Inflammatory macrophage (primary cell): ENCODE data around the gene SLC6A2.

Experiments
- DNase-seq, 2 donors: peaks; one replicate each; pipeline ENCODE4 v3.0.0-alpha.2; 2020 to 2022

The SLC6A2 gene

GRCh38 chr16:55713103-55713502 is 57.3 kb downstream of the SLC6A2 start:
- no peak for DNase-seq

DNA sequence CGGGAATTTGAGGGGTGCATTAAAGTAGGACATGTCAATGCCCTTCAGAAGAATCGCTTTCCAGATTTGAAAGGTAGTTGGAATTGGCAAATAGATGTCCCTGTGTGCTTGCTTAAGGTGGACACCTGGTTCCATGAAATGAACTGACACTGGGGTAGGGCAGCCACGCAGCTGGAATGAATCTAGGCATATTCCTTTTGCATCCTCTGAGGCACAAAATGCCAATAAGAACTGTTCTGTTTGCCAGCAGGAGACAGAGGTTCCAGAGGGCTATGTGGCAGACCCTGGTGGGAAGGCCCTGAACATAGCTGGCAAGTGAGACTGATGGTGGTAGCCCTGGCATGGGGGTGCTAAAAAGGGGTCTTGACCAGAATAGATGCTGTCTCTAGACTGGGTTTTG is 61.5 kb downstream of the SLC6A2 start:
- no peak for DNase-seq

GRCh38 chr16:55725055-55725777 is 69.4 kb downstream of the SLC6A2 start:
- no peak for DNase-seq

- DNase-seq = no peak
Observed at GRCh38 chr16:55728797-55729196, 73.0 kb downstream of the SLC6A2 start.

DNA sequence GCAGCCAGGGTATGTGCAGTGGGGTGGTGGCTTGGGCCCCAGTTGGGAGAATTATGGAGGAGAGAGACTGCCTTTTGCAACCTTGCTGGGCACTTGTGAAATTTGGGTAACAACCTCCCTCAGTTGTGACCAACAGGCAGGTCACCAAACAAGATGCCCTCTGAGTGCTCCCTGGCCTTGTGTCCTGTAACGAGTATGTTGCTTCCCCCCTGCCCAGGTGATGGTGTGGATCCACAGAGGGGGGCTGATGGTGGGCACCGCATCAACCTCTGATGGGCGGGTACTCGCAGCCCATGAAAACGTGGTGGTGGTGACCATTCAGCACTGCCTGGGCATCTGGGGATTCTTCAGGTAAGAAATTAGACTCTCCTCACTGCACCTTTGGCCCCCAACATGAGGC is 74.3 kb downstream of the SLC6A2 start:
- no peak for DNase-seq

DNA sequence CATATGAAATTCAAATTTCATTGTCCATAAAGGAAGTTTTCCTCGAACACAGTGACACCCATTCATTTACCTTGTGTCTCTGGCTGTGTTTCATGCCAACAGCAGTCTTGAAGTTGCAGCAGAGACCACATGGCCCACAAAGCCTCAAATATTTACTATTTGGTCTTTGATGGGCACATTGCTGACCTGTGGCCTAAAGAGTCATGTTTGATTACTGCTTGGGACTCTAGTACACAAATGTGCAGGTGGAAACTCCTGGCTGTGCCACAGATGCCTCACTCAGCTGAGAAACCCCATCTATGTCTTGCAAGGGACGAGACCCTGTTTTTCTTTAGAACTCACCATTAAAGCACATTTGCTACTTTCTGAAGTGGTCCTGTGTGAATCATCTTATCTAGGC is 76.7 kb downstream of the SLC6A2 start:
- DNase-seq = no peak

DNA sequence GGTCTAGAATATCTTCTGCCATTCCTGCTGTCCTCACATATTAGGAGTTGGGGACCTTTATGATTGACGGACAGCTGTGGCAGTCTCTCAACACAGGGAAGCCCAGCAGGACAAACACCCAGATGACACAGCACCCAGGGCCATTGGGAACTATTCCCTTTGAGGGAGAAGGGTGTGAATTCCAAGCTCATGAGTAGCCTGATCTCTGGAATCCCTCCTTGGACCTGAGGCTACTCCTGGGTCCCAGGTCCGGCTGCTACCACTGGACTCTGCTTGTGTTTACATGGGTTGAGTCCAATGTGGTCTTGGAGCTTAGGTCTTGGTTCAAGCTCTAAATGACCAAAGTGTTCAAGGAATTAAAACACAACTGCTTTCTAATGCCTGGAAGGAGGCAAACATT is 78.9 kb downstream of the SLC6A2 start:
- DNase-seq = no peak

GRCh38 chr16:55735120-55735781 is 79.5 kb downstream of the SLC6A2 start:
- no peak for DNase-seq

DNA sequence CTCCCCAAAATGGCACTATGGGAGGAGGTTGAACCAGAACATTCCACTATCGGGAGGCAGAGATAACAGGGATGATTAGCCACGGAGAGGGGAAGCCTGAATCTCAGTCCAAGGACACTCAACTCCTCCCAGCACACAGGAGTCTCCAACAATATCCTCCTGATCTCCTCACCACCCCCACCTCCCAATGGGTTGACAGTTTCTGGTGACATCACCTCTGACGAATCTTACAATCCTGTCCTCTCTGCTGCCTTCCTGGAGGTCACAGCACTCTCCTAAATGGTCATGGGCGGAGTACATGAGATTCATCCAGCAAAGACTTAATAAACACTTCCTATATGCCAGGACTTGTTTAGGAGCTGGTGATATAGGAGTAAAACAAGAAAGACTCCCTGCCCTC is 80.9 kb downstream of the SLC6A2 start:
- DNase-seq = no peak

- DNase-seq = no peak
Observed at GRCh38 chr16:55737318-55737717, 81.5 kb downstream of the SLC6A2 start.

DNA sequence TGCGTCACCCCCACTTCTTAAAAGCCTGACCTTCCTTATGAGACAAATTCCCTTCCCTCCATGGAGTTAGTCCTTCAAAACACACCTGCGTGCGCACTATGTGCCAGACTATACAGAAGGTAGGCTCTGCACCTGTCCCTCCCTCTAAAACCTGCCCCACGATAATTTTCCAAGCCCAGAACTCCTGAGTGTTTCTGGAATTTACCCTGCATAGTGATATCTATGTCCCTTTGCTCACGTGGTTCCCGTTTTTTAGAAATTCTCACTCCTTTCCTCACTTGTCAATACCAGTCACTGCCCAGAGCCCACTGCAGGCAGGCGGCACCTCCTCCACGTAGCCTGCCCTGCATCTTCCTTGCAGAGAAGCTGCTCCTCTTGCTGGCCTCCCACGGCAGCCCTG is 82.2 kb downstream of the SLC6A2 start:
- DNase-seq = no peak

DNA sequence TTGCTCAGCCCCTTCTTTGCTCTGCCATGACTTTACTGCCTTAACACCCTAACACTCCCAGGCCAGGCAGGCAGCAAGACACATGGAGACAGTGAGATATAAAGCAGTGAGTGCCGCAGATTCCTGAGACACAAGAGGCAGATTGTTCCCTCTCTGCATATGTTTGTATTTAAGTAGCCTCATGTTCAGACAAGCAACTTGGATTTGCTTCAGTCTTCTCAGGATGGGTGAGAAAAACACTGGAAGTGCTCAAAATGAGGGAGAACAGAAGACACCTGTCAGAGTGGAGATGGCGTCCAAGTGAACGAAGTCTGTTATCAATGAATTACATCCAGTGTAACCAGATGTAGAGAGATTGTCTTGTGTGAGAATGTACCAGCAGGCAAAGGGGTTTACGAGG is 90.3 kb downstream of the SLC6A2 start:
- no peak for DNase-seq

GRCh38 chr16:55747785-55748184 is 92.0 kb downstream of the SLC6A2 start:
- DNase-seq = no peak

GRCh38 chr16:55752465-55753144 is 96.8 kb downstream of the SLC6A2 start:
- peak; percentile 67 to 85 for DNase-seq

DNA sequence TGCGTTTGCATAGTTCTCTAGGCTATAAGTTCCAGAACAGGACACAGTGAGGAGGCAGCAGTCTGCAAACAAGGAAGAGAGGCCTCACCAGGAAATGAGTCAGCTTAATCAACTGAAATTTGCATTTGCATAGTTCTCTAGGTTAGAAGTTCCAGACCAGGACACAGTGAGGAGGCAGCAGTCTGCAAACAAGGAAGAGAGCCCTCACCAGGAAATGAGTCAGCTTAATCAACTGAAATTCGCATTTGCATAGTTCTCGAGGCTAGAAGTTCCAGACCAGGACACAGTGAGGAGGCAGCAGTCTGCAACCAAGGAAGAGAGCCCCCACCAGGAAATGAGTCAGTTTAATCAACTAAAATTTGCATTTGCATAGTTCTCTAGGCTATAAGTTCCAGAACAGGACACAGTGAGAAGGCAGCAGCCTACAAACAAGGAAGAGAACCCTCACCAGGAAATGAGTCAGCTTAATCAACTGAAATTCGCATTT is 97.4 kb downstream of the SLC6A2 start:
- peak; percentile 54 to 69 for DNase-seq
